G401 (cell line): Measurements from ENCODE around the gene INHBA. TPM values are rescaled to one million over a fixed set of nuclear protein-coding genes. Genes with fewer than 3 reads are reported as not detected.

Experiments used
- DNase-seq: peaks from one replicate; pipeline ENCODE4 v3.0.0-alpha.2; 2015; ENCODE audit warnings: low spot score
- in situ Hi-C: cut with HindIII; loops from 2 replicates; pipeline ENCODE4 v1.10.0; 2016; ENCODE audit warnings: low sequenced_read_pairs, mixed read lengths
- total RNA-seq: library from RNA; depleted of rRNA; stranded (reverse); fragments of >200 nt; shearing (Covaris generic); gene quantifications from 2 replicates; pipeline ENCODE4 v1.2.3, GENCODE V29; 2014

INHBA gene
- total RNA-seq, 1 experiment from 2014 or later: not detected

DNA sequence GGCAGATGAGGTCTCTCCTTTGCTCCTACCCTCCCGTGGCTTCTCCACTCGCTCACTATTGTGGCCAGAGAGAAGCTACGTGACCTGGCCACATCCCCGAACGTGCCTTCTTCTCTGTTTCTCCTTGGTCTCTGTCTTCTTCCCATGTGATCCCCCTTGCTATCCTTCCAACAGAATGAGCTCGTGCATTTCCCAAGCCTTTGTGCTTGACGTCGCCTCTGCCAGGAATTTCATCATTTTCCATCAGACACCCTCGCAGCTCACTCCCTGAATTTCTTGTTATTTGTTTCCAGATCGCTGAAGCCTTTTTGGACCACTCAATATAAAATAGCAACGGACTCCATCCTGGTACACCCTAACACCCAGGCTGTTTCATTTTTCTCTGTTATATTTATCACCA is 13.8 kb upstream of the INHBA start:
- in situ Hi-C loops: no loop called here
- DNase-seq: no peak

DNA sequence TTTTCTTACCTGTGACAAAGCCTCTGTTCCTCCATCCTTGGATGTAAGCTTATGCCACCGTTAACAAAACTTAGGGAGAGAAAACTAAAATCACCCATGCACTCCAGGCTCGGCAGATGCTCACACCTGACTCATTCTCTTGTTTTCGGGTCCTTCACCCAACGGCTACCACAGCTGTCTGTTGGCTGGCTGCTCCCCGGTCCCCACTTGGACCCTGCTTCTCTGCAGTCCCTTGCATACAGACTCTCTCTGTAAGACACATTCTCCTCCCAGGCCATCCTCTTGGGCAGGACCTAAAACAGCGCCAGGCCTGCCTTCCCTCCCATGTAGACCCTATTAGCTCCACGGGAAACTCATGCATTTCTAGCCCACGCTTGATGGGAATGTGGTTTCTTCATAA is 12.1 kb upstream of the INHBA start:
- no peak for DNase-seq
- in situ Hi-C loops: no loop called here

DNA sequence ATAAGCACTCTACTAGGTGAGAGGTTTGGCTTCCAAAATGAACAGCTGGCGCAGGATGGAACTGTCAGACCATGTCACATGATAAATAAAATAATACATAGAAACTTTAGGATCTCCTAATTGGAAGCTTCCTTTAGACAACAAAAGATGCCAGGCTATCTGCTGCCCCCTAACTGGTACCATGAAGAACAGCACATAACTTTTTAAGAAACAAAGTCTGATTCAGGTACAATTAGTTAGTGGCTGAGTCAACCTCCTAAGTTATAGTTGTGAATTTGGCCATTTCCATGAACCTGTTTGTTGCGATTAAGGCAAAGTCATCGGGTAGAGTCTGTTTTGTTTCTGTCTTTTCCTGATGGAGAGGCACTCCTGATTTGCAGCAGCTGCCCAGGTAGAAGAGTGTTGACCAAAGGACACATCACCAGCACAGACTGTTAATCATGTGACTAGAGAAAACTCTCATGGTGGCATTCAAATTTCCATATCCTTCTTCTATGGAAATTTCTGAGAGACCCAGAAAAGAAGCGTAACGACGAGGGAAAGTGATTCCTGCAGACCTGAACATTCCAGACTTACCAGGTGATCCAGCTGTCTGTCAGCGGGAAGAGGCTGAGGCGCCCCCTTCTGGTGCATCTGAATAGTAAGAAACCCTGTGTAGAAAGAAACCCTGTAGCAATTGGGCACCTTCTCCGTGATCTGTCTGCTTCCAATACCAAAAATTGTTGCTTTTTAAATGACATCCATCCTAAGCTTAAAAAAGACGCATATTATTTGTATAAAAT is 8.6 kb upstream of the INHBA start:
- no peak for DNase-seq
- in situ Hi-C loops: no loop called here

DNA sequence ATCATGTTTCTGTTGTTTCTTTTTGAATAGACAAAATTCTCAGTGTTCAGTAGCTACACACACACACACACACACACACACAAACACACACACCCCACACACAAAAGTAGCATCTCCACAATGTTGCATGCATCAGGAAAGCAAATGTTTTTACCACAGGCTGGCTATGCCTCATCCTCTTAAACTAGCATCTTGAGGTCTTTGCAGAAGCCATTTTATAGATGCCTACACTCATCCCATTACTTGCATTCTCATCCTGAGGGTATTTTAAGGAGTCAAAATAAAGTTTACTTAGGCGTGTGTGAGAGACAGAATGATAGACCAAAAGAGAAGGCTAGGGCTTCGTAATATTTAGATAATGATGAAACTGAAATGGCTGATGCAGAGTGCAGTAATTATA is 7.9 kb upstream of the INHBA start:
- no peak for DNase-seq
- in situ Hi-C loops: no loop called here

DNA sequence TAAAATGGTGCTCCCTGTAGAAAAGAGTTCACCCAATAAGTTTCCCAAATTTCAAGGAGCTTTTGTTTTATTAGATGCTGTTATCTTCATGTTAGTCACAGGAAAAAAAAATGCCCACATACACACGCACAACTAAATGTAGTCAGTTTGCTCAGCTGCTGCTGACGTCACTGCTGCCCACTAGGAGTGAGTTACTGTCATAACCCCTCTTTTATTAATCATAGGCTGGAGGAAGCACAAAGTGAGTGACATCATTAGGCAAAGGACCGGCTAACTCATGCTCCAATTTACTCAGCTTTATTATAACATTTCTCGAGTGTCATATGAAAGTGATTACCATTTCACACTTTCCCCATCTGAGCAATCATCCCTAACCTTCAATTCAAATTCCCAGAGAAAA is 6.7 kb upstream of the INHBA start:
- in situ Hi-C loops: no loop called here
- DNase-seq: no peak

DNA sequence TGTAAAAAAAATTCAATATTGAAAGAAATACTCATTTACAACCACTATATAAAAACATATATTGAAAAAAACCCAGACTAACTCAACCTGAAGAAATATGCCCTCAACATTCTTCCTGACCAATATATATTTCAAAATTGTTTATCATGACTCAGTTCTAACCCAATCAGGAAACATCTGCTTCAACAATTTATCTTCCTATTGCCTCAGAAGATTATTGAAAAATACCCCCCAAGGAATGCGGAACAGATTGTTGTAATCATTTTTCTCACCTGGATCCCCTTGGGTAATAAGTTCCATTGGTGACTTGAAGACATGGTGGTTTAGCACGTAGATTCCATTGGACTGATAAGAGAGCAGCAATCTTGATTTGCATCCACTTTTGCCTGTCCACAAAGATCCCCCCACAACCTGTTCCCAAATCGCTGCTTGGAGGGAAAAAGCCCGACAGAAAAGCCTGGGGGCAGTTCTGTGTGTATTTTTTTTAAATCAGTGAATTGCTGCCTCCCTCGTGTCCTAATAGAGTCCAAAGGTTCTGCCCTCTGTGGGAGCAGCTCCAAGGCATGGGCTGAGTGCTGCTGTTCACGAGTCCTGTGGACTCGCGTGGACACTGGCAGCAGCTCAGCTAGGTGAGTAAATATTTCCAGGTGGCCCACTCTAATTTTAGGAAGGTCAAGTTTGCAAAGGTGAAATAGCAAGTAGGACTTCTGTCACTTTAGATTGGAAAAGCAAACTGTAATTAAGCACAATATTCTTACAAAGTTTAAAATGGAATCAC is 5.9 kb upstream of the INHBA start:
- in situ Hi-C loops: no loop called here
- DNase-seq: no peak

DNA sequence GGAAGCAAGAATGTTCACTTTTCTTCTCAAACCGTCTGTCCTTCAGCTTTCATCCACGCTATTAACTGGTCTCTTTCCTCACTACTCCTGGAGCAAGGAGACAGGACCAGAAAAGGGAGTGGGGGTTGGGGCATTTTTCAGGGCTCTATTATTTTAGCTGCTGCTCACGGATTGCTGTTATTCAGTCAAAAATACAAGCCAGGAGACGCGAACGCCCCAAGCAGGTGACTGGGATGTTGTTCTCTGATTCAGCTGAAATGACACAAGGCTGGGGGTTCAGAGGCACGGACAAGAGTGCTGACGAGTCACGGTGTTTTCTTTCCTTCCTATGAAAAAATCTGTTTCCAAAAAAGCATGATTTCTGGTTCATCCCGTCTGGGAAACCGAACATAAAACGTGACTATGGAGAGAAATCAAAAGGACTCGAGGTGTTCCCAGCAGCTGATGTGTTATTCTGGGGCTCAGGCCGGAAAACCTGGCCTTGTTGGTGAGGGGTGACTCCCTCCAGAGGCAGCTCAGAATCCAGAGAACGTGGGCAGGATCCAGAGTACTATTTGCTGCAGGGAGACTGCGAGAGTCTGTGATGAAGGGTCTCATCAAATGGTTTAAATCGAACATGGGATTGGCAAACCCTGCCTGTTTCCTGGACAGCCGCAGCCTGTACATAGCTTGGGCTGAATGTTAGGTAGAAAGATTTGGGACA is 3.5 kb upstream of the INHBA start:
- in situ Hi-C loops: no loop called here

DNA sequence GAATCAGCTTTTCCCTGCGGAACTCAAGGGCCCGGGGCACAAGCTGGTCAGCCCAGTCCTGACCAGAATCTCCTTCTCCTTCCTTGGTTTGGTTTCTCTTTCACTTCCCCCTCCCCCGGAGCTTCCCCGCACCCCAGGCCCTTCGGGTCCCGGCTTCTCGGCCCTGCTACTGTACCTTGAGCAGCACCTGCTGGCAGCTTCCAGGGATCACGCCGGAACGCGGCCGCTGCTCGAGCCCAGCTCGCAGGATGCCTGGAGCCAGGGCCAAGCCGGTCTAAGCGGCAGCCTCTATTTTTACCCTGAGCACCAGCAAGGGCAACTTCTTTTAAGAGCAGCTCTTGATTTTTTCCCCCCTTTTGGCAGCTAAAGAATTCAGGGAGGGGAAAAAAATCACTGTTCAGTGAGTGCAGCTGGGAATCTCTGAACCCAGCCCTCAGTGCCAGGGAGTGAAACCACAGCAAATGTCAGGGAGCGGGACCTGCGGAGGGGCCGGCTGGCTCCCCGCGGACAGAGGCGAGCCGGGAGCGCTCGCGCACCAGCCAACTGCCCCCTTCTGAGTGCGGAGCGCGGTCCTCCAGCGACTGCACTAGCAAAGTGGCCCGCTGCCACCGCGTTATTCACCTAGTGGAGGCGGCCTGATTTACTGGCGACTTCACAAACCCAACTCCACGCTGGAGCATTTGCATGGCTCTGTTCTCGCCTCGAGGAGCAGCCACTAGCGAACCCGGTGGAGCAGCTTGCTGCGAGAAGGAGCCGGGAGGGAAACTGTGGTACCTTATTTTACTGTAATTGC is 2.4 kb upstream of the INHBA start:
- in situ Hi-C loops: no loop called here

More for the DNA sequence above, 3.5 kb upstream of the INHBA start:
- no peak for DNase-seq

DNA sequence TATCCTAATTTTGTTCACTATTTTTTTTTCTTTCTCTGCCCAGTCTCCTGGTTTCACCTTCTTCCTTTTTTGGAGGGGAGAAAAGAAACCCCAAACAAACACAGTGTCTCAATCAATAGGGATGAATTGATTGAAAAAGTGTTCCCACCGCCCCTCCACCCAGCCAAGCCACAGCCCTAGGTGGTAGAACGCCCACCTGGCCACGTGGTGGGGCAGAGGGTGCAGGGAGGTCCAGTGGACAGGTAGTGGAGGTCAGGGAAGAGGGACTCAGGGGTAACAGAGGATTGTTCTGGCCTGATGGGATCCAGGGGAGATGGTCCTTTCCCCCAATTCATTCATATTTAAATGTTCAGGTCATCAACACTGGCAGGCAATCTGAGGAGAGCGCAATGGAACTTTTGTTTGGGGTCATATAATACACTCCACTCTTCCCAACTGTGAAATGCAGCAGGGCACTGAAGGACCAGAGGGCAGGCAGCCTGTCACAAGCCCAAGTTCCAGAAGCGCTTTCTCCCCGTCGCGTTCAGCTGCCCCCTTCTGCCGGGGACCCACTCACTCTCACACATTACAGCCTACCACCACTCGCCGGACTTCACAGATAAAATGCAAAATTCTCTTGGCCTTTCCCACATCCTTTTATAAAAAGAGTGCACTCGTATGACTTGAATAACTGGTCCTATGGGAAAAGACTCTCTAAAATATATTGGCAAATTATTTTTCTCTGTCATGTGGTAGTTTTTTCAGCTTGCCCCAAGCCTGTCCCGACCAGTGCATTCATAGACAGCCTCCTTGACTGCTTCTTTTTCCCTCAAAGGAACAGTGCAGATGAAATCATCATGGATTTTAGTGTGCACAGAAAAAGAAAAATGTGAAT is 1.6 kb downstream of the INHBA start:
- in situ Hi-C loops: no loop called here
- no peak for DNase-seq

More for the DNA sequence above, 2.4 kb upstream of the INHBA start:
- peak; percentile 49 for DNase-seq

DNA sequence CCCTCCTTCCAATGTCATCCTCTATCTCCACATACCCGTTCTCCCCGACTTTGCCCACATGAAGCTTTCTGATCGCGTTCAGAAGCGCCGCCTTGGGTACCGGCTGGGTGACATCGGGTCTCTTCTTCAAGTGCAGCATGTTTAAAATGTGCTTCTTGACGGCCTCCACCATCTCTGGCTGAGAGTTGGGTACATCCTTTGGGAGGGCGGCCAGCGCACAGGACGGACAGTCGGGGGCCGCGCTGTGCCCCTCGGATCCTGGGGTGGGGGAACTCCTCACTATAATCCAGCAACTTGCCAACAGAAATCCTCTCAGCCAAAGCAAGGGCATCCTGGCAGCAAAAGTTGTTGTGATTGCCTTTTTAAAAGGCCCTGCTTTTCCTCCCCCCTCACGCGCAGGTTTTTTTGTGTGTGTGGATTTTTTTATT is 2.8 kb downstream of the INHBA start:
- in situ Hi-C loops: no loop called here
- no peak for DNase-seq

DNA sequence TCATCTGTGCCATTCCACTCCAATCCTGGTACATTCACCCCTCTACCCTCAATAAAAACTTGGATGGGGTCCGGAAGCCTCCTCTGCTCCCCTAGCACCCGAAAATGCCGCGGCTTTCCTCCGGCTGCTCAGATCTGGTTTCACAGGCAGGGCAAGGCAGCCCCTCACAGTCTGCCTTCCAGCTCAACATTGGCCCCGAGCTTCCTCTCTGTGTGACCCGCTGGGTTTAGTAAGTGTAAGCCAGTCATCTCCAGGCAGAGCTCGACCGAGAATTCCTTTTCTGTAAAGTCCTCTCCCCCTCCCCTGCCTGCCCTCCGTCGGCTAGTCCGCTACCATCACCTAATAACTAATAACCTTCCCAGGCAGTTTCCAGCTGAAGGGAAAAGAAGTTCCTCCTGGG is 3.4 kb downstream of the INHBA start:
- DNase-seq: no peak
- in situ Hi-C loops: no loop called here

DNA sequence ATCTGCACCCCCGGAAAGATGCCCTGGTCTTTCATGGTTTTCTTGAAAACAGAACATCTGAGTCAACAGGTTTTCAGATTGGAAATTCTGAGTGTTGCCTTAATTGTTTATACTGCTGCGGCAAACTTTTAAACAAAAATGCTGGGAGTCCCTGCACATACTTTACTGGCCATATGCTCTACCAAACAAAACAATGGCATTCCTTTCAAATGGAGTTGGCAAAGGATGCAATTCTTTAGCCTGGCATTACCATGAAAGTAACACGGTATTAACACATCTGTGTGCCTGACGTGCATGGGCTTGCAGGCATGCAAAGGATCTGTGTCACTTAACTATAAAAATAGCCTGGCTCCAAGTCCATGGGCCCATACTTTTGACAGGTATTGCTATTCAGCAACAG is 4.2 kb downstream of the INHBA start:
- in situ Hi-C loops: no loop called here

DNA sequence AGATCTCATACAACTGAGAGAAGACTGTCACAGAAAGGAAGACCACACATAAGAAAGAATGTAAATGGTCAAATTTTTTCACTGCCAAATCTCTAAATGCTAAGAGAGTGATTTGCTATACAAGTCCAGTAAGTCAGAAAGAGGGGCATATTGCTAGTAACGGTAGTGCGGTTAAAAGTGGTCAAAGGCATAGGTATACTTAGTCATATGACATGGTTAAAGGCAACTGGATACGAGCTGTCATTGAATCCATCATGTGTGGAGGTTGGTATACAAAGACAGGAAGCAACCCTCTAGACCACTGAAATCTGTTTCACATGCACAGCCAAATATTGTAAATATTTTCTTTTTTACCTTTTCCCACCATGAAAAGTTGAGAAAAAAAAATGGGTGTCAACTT is 4.8 kb downstream of the INHBA start:
- in situ Hi-C loops: no loop called here
- DNase-seq: no peak

More for the DNA sequence above, 4.2 kb downstream of the INHBA start:
- no peak for DNase-seq

DNA sequence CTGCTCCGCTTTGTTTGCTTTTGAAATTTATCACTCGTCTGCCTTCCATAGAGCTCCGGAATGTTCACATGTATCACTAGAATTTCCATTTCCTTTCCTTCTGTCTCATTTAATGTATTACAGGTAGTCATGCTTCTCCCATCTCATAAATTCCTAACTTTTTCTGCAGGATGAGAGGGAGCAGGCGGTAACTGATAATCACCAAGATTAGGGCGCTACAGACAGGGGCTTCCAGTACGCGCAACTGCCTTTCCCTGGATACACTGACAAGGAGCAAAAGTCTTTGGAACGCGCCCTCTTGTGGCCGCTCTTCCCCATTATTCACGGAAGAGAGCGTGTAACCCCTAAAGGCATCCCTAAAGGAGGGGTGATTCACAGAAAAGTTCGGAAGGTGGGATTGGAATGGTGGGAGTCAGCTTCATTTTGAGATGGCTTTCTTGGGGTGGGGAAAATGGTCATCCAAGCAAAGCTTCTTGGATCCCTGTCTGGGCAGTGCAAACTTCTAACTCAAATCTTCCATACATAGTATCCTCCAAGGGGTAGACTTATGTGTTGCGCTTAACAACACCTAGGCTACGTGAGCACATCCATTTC is 6.5 kb downstream of the INHBA start:
- peak; percentile 23 for DNase-seq
- in situ Hi-C loops: no loop called here

DNA sequence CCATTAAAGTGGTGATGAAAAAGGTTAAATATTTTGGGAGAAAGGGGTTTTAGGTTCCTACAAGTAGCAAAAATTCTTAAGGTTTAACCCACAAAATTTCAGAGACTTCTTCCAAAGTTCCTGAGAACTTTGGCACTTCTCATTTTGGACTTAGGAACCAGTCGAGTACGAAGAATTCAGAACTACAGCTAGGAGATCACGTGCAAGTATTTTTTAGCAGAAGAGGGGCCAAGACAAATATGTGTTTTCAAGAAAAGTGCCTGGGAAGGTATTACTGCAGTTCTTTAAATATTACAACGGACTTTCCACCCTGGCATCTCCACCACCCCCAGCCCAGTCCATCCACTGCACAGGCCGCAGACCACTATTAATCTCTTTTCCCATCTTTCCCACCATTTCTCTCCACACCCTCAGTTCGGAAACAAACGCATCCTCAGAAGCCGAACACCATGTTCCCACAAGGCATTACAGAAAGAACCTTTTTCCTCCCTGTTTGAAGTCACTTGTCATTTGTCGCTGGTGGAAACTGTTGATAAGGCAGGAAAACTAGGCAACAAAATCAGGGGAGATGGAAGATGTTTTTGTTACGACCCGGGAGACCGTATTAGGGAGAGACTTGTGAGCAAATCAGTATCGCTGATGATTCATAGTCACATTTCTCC is 7.1 kb downstream of the INHBA start:
- in situ Hi-C loops: no loop called here
- DNase-seq: no peak

DNA sequence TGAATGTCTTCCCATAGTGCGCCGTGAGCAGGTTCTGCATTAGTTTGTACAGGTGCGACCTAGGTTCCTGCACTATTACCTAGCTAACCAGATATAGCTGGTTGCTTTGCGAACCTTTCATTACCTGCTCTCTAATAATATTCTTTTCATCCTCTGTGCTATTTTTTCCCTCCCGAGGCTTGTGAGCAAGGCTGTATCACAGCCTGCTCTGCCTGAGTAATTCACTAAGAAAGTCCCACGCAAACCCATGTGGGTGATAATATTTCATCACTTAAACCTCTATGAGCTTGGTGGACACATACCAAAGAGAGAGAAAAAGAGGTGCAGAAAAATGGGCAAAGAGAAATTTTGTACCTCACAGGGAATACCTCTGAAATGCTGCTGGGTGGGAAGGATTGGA is 8.4 kb downstream of the INHBA start:
- no peak for DNase-seq
- in situ Hi-C loops: no loop called here

DNA sequence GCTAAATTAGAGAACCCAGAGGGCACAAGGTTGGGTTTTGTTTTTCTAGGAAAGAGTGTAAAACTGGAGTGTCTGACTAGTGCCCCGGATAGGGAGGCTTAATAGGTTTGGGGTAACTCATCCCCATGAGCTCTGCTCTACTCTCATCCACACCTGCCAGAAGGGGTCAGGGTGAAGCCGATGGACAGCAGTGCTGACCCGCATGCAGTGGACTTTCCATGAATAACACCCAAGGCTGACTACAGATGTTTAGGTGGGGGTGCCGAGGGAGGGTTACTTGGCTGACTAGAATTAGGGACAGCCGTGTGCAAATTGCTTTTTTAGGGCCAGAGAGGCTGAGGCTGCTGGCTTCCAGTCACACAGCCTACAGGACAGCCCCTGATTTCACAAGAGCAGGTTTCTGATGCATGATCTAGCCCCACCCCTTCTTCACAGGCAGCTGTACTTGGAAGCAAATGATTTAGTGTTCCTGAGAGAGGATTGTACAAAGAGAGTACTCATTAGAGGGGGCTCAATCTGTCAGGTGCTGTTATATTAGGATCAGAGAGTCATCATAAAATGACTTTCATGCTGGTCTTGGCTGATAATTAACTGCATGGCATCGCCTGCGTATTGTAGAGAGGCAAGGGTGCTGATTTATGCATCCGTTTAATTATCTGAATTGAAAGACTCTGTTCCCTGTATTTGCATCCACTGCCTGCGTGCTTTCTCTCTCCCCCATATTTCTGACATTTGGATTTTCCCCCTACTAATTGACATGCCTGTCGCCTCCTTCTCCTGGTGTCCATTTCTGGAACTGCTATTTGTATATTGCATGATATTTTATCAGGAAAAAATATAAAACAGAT is 9.5 kb downstream of the INHBA start:
- in situ Hi-C loops: no loop called here
- DNase-seq: no peak
